ENCODE data around the gene IFIT1.
"Not testable (repeated sequence)": the region's sequence is repeated elsewhere in the genome, so short reads cannot be mapped to it uniquely, and the experiment has no call there.

- not testable (repeated sequence) for TF ChIP-seq CTCF (conservative IDR thresholded peaks at IDR 0.05); EZH2 (IDR thresholded peaks at IDR 0.05; ENCODE audit: low read depth)
Measured at GRCh38 chr10:89407792-89408191, 15.4 kb downstream of the IFIT1 start.

All from PC-9 (cell line).